Chondrocyte (in vitro differentiated cells): Measurements from ENCODE around the gene PIP5K1C. TPM values are rescaled to one million over a fixed set of nuclear protein-coding genes. Genes with fewer than 3 reads are reported as not detected.

ENCODE experiments used
- DNase-seq: peaks from one replicate; pipeline ENCODE4 v3.0.0; 2021; ENCODE audit warnings: mixed read lengths, low spot score
- H3K27ac Mint-ChIP-seq: one replicate; pipeline ENCODE4 v1.8.0; 2021; ENCODE audit warnings: mild to moderate bottlenecking, moderate library complexity, mixed read lengths; ENCODE audit not compliant: unreplicated experiment
- H3K27me3 Mint-ChIP-seq: 2 replicates; pipeline ENCODE4 v1.8.0; 2021; ENCODE audit warnings: low read depth, mixed read lengths
- H3K36me3 Mint-ChIP-seq: 2 replicates; pipeline ENCODE4 v1.8.0; 2021; ENCODE audit warnings: low read depth, mixed read lengths
- H3K4me1 Mint-ChIP-seq: 2 replicates; pipeline ENCODE4 v1.8.0; 2021; ENCODE audit warnings: low read depth, mild to moderate bottlenecking, mixed read lengths
- H3K4me3 Mint-ChIP-seq: one replicate; pipeline ENCODE4 v1.8.0; 2021; ENCODE audit warnings: mild to moderate bottlenecking, moderate library complexity, mixed read lengths; ENCODE audit not compliant: unreplicated experiment
- H3K9me3 Mint-ChIP-seq: 2 replicates; pipeline ENCODE4 v1.8.0; 2021; ENCODE audit warnings: low read depth, mixed read lengths
- total RNA-seq: library from RNA; stranded (reverse); gene quantifications from 3 replicates; pipeline ENCODE4 v1.2.1, GENCODE V29; 2021
- TF ChIP-seq, protein P1 (sequence below): fragments of 200-600 bp; sonication (generic); IDR thresholded peaks from 2 replicates; pipeline ENCODE4 v1.5.0; 2021; ENCODE audit warnings: antibody characterized with exemption, mild to moderate bottlenecking, moderate library complexity

PIP5K1C gene
- total RNA-seq, 1 donor from 2014 or later: 81.0 TPM

DNA sequence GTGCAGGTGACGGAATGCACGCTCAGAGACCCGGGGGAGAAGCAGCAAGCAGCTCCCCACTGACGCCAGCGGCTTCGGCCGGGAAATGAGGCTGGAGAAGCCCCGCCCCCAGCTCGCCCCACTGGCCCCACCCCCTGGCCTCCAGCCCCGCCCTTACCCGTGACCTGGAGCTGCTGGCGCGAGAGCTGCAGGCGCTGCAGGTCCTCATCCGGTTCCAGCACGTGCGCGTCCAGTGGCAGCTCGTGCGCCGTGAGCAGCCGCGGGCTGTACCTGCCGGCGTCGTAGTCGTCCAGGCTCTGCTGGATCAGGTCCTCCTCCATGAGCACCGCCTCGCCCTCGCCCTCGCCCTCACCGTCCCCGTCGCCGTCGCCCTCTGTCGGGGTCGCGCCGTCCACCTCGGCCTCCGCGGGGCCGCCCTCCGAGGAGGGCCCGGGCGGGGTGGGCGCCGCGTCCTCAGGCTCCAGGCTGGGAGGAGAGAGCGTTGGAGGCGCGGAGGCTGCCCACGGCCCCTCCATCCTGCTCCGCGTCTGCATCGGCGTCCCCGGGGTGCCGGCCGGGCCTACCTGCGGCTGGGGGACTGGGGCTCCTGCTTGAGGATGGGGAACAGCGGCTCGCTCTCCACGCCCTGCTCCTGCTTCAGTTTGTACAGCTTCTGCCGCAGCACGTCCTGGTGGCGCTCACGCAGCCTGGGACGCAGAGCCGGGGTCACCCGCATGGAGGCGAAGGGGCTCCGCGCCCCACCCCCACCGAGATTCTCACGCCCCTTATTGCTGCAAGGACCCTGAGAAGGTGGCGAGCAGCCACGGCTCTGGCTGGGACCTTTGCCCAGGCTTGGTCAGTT lies 87.1 kb downstream of the PIP5K1C start:
- Mint-ChIP-seq H3K36me3 (peaks cover 5% of the 10 kb centered on the region), H3K4me1 (peaks cover 22% of the 10 kb centered on the region), H3K9me3 (no peaks in the 10 kb centered on the region), H3K27me3 (no peaks in the 10 kb centered on the region), H3K4me3 (no peak overlapping the region), H3K27ac (no peak overlapping the region)
- DNase-seq: peak; percentile 92
- TF ChIP-seq, protein P1, sequence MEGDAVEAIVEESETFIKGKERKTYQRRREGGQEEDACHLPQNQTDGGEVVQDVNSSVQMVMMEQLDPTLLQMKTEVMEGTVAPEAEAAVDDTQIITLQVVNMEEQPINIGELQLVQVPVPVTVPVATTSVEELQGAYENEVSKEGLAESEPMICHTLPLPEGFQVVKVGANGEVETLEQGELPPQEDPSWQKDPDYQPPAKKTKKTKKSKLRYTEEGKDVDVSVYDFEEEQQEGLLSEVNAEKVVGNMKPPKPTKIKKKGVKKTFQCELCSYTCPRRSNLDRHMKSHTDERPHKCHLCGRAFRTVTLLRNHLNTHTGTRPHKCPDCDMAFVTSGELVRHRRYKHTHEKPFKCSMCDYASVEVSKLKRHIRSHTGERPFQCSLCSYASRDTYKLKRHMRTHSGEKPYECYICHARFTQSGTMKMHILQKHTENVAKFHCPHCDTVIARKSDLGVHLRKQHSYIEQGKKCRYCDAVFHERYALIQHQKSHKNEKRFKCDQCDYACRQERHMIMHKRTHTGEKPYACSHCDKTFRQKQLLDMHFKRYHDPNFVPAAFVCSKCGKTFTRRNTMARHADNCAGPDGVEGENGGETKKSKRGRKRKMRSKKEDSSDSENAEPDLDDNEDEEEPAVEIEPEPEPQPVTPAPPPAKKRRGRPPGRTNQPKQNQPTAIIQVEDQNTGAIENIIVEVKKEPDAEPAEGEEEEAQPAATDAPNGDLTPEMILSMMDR: no peak

DNA sequence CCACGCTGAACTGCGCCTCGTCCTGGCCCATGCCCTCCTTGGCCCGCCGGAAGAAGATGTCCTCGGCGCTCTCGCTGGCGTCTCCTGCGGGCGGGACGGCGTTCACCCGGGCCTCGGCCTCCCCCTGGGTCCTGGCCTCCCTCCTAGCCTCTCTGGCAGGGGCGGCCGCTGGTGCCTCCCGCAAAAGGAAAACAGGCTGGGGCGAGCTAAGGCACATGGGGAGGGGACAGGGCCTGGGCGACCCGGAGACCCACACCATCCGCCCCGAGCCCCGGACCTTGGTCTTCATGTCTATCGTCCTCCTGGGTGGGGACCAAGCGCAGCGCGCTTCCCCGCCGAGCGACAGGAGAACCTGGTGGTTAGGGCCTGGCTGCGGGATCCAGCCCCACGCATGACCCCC lies 87.9 kb downstream of the PIP5K1C start:
- peak; percentile 89 for DNase-seq
- H3K4me1 Mint-ChIP-seq: peaks cover 30% of the 10 kb centered on the region
- peaks cover 5% of the 10 kb centered on the region for H3K36me3 Mint-ChIP-seq
- H3K27me3 Mint-ChIP-seq: no peaks in the 10 kb centered on the region
- H3K4me3 Mint-ChIP-seq: no peak overlapping the region
- no peaks in the 10 kb centered on the region for H3K9me3 Mint-ChIP-seq
- no peak overlapping the region for H3K27ac Mint-ChIP-seq
- TF ChIP-seq, protein P1: no peak

DNA sequence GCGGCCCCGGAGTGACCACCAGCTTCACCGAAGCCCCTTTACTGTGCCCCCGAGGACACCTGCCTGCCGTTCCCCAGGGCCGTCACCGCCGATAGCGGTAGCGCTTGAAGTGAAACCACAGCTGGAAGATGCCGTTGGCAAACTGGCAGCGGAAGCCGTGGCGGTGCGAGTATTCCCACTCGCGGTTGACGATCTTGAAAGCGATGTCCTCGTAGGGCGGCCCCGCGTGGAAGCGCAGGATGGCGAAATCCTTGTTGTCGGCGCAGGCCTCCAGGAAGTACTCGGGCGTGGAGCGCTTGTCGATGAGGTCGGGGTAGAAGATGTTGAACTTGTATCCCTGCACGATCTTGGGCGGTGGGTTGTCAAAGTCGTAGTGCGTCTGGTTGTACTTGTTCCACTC lies 88.4 kb downstream of the PIP5K1C start:
- peaks cover 3% of the 10 kb centered on the region for H3K36me3 Mint-ChIP-seq

DNA sequence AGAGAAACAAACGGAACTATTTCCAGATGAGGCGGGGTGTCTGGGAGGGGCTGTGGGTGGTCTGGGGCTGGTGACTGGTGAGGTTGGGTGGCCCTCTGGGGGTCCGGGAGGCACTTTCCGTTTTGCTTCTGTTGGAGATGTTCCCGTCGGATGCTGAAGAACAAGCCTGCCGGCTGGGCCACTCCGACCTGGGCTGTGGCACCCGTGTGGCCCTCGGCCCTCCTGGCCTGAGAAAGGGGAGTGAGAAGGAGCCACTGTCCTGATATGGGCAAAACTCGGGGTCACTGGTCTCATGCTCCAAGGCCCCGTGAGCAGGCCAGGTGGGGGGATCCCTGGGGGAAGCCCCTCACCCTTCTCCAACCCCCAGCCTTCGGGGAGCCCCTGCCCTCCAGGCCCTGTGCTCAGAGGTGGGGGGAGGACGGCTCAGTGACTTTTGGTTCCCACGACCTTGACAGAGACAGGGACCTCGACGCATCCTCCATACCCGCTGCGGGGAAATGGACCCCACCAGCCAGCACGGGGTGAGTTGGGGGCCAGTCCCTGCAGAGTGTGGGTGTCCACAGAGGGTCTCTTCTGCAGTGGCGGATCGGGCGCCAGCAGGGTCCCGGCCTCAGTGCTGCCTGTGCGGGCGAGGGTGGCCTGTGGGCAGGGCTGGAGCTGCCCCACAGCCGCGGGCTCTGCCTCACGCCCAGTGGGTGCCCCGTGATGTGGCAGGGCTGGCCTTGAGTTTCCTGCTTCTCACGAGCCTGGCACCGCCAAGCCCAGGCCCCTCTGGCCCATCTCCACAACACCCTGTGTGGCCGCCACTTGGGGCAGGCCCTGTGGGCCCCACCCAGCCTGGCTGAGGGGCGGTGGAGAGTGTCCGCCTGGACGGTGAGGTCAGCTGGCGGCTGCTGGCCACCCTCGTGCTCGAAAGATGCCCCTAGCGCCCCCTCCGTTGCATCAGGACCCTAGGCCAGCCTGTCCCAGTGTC lies 89.2 kb downstream of the PIP5K1C start:
- peaks cover 3% of the 10 kb centered on the region for H3K36me3 Mint-ChIP-seq
- peak; percentile 85 for DNase-seq
- H3K4me1 Mint-ChIP-seq: peaks cover 33% of the 10 kb centered on the region

More for the DNA sequence above, 88.4 kb downstream of the PIP5K1C start:
- peaks cover 33% of the 10 kb centered on the region for H3K4me1 Mint-ChIP-seq
- no peak overlapping the region for H3K27ac Mint-ChIP-seq
- TF ChIP-seq, protein P1: no peak
- no peak for DNase-seq
- no peaks in the 10 kb centered on the region for H3K27me3 Mint-ChIP-seq
- H3K4me3 Mint-ChIP-seq: no peak overlapping the region
- H3K9me3 Mint-ChIP-seq: no peaks in the 10 kb centered on the region

More for the DNA sequence above, 89.2 kb downstream of the PIP5K1C start:
- no peaks in the 10 kb centered on the region for H3K9me3 Mint-ChIP-seq
- TF ChIP-seq, protein P1: no peak
- no peaks in the 10 kb centered on the region for H3K27me3 Mint-ChIP-seq
- no peak overlapping the region for H3K4me3 Mint-ChIP-seq
- H3K27ac Mint-ChIP-seq: peak overlapping the region; percentile 45
